Thoracic aorta (tissue), 2 donors: ENCODE results near the gene ARHGAP22. TPM values are rescaled to one million over a fixed set of nuclear protein-coding genes. Genes with fewer than 3 reads are reported as not detected.

Experiments
- ATAC-seq: fragments of 150-250 bp; one replicate; pipeline ENCODE4 v1.8.0; 2017; ENCODE audit warnings: low read depth; ENCODE audit not compliant: insufficient number of reproducible peaks, low FRiP score
- DNase-seq: peaks from one replicate; pipeline ENCODE4 v3.0.0-alpha.2; 2020; ENCODE audit warnings: low spot score
- H3K27ac ChIP-seq, 2 donors: fragments of 200-600 bp; sonication (generic); 1 replicate in 1 of 2; 2 replicates in 1 of 2; pipeline ENCODE4 v1.5.1; 2016; ENCODE audit warnings: mild to moderate bottlenecking in 2 of 2, moderate library complexity in 2 of 2
- H3K27me3 ChIP-seq: fragments of 200-600 bp; sonication (generic); replicated peaks from 2 replicates; pipeline ENCODE4 v1.6.0; 2016; ENCODE audit warnings: mild to moderate bottlenecking; ENCODE audit not compliant: insufficient read depth
- H3K36me3 ChIP-seq: fragments of 200-600 bp; sonication (generic); one replicate; pipeline ENCODE4 v1.5.1; 2016
- H3K4me1 ChIP-seq, 2 donors: fragments of 200-600 bp; sonication (generic); 1 replicate in 1 of 2; 2 replicates in 1 of 2; pipeline versions ENCODE4 v1.5.1 to v1.6.0; 2016; ENCODE audit warnings: low read depth in 2 of 2, mild to moderate bottlenecking in 1 of 2; ENCODE audit not compliant: control insufficient read depth in 1 of 2
- H3K4me3 ChIP-seq: fragments of 200-600 bp; sonication (generic); 2 replicates; pipeline ENCODE4 v1.5.1; 2016; ENCODE audit warnings: mild to moderate bottlenecking
- H3K9me3 ChIP-seq: fragments of 200-600 bp; sonication (generic); 2 replicates; pipeline ENCODE4 v1.5.1; 2016
- total RNA-seq, 2 donors: library from RNA; depleted of rRNA; stranded (reverse); fragments of >200 nt; gene quantifications; one replicate each; pipeline versions ENCODE4 v1.1.0 to v1.2.3, GENCODE V29; 2016
- TF ChIP-seq, protein P1 (sequence below): fragments of 200-600 bp; sonication (generic); IDR thresholded peaks from one replicate; pipeline ENCODE4 v1.5.1; 2019; ENCODE audit warnings: antibody characterized with exemption

ARHGAP22 gene
- total RNA-seq, 2 donors from 2014 or later = 15.4 to 24.8 TPM

DNA sequence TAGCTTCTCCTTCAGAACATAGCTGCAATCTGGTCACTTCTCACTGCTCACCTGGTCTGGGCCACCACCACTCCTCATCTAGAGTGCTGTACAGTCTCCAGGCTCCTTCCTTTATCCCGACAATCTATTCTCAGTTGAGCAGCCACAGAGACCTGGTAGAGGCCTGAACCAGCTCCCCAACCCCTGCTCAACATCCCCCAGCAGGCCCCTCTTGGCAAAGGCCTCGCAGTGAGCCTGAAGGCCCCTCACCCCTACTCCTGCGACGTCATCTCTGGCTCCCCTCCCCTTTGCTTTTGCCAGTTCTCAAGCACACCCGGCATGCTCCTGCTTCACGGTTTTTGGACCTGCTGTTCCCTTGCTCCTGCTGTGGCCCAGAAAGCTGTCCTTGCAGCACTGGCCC is 113.9 kb downstream of the ARHGAP22 start:
- Histone ChIP-seq H3K4me3 (no peak overlapping the region), H3K4me1 (no peaks in the 10 kb centered on the region), H3K27ac (no peak overlapping the region), H3K27me3 (no peaks in the 10 kb centered on the region), H3K36me3 (no peaks in the 10 kb centered on the region), H3K9me3 (no peaks in the 10 kb centered on the region)
- no peak for DNase-seq
- no peak for ATAC-seq
- TF ChIP-seq, protein P1, sequence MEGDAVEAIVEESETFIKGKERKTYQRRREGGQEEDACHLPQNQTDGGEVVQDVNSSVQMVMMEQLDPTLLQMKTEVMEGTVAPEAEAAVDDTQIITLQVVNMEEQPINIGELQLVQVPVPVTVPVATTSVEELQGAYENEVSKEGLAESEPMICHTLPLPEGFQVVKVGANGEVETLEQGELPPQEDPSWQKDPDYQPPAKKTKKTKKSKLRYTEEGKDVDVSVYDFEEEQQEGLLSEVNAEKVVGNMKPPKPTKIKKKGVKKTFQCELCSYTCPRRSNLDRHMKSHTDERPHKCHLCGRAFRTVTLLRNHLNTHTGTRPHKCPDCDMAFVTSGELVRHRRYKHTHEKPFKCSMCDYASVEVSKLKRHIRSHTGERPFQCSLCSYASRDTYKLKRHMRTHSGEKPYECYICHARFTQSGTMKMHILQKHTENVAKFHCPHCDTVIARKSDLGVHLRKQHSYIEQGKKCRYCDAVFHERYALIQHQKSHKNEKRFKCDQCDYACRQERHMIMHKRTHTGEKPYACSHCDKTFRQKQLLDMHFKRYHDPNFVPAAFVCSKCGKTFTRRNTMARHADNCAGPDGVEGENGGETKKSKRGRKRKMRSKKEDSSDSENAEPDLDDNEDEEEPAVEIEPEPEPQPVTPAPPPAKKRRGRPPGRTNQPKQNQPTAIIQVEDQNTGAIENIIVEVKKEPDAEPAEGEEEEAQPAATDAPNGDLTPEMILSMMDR = no peak

GRCh38 chr10:48490571-48490940 is 114.3 kb downstream of the ARHGAP22 start:
- DNase-seq (no peak), ATAC-seq (no peak)
- Histone ChIP-seq H3K4me3 (no peak overlapping the region), H3K36me3 (no peaks in the 10 kb centered on the region), H3K27ac (no peak overlapping the region), H3K9me3 (no peaks in the 10 kb centered on the region), H3K4me1 (no peaks in the 10 kb centered on the region), H3K27me3 (no peaks in the 10 kb centered on the region)
- TF ChIP-seq, protein P1 = no peak

- Histone ChIP-seq H3K4me3 (no peak overlapping the region), H3K4me1 (no peaks in the 10 kb centered on the region), H3K27ac (no peak overlapping the region), H3K9me3 (no peaks in the 10 kb centered on the region), H3K36me3 (no peaks in the 10 kb centered on the region), H3K27me3 (no peaks in the 10 kb centered on the region)
- DNase-seq = no peak
- TF ChIP-seq, protein P1 = no peak
- ATAC-seq = no peak
Observed at GRCh38 chr10:48489099-48489498, 115.8 kb downstream of the ARHGAP22 start.

- Histone ChIP-seq H3K4me1 (no peaks in the 10 kb centered on the region), H3K4me3 (no peak overlapping the region), H3K27ac (no peak overlapping the region), H3K27me3 (no peaks in the 10 kb centered on the region), H3K9me3 (no peaks in the 10 kb centered on the region), H3K36me3 (no peaks in the 10 kb centered on the region)
- no peak for ATAC-seq
- DNase-seq = no peak
- TF ChIP-seq, protein P1 = no peak
Observed at GRCh38 chr10:48487244-48487643, 117.6 kb downstream of the ARHGAP22 start.

DNA sequence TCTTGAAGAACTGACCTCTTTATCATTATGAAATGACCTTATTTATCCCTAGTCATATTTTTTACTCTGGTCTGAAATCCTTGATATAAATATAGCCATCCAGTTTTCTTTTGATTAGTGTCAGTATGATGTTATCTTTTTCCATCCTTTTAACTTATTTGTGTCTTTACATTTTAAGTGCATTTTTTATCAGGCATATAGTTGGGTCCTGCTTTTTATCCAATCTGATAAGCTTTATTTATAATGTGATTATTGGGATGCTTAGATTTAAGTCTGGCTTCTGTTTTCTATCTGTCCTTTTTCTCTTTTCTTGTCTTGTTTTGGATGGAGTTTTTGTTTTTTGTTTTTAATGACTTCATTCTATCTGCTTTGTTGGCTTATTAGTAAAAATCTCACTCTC is 119.2 kb downstream of the ARHGAP22 start:
- DNase-seq (no peak), ATAC-seq (no peak)
- no peak overlapping the region for H3K27ac ChIP-seq
- H3K4me1 ChIP-seq = no peaks in the 10 kb centered on the region
- H3K9me3 ChIP-seq = no peaks in the 10 kb centered on the region
- TF ChIP-seq, protein P1 = no peak
- H3K36me3 ChIP-seq = no peaks in the 10 kb centered on the region
- no peaks in the 10 kb centered on the region for H3K27me3 ChIP-seq
- no peak overlapping the region for H3K4me3 ChIP-seq
